Measurements from ENCODE around the gene HDHD5.

The HDHD5 gene

GRCh38 chr22:17120711-17121232 is 38.3 kb downstream of the HDHD5 start:
- DNase-seq (ENCODE audit: low read depth): peak; percentile 66
- no peak for TF ChIP-seq POLR2A (IDR thresholded peaks at IDR 0.05; ENCODE audit: extremely low read depth, insufficient read length)
- TF ChIP-seq, protein P1, sequence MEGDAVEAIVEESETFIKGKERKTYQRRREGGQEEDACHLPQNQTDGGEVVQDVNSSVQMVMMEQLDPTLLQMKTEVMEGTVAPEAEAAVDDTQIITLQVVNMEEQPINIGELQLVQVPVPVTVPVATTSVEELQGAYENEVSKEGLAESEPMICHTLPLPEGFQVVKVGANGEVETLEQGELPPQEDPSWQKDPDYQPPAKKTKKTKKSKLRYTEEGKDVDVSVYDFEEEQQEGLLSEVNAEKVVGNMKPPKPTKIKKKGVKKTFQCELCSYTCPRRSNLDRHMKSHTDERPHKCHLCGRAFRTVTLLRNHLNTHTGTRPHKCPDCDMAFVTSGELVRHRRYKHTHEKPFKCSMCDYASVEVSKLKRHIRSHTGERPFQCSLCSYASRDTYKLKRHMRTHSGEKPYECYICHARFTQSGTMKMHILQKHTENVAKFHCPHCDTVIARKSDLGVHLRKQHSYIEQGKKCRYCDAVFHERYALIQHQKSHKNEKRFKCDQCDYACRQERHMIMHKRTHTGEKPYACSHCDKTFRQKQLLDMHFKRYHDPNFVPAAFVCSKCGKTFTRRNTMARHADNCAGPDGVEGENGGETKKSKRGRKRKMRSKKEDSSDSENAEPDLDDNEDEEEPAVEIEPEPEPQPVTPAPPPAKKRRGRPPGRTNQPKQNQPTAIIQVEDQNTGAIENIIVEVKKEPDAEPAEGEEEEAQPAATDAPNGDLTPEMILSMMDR (IDR thresholded peaks at IDR 0.05; ENCODE audit: low read depth, low read length): no peak
- no peak for TF ChIP-seq MAX (IDR thresholded peaks at IDR 0.05; ENCODE audit: low read depth, low read length)
- TF ChIP-seq MYC (IDR thresholded peaks at IDR 0.05; ENCODE audit: low read depth, low read length): no peak
- no peak overlapping the region for H3K4me3 ChIP-seq (ENCODE audit: low read depth, low read length)

DNA sequence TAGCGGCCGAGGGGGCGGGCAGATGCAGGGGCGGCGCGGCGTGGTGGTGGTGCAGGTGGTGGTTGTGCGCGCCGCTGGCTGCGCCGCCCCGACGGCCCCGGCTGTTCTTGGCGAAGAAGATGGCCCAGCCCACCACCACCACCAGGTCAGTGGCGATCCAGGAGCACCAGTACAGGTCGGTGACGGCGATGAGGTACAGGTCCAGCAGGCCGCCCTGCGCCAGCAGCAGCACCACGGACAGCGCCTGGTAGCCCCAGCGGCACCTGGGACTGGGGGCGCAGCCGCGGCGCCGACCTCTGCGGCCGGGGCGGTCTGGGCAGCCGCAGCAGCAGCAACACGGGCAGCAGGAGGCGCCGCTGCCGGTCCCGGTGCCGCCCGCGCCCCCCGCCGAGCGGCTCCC is 38.8 kb downstream of the HDHD5 start:
- H3K4me3 ChIP-seq (ENCODE audit: low read depth, low read length): no peak overlapping the region
- TF ChIP-seq, protein P1 (IDR thresholded peaks at IDR 0.05; ENCODE audit: low read depth, low read length): no peak
- TF ChIP-seq MYC (IDR thresholded peaks at IDR 0.05; ENCODE audit: low read depth, low read length): no peak
- TF ChIP-seq POLR2A (IDR thresholded peaks at IDR 0.05; ENCODE audit: extremely low read depth, insufficient read length): no peak
- TF ChIP-seq MAX (IDR thresholded peaks at IDR 0.05; ENCODE audit: low read depth, low read length): no peak
- peak; percentile 70 for DNase-seq (ENCODE audit: low read depth)

GRCh38 chr22:17119481-17120202 is 39.4 kb downstream of the HDHD5 start:
- TF ChIP-seq, protein P1 (IDR thresholded peaks at IDR 0.05; ENCODE audit: low read depth, low read length): peak; percentile 46
- no peak for TF ChIP-seq POLR2A (IDR thresholded peaks at IDR 0.05; ENCODE audit: extremely low read depth, insufficient read length)
- peak; percentile 57 for DNase-seq (ENCODE audit: low read depth)

GRCh38 chr22:17118342-17118741 is 40.7 kb downstream of the HDHD5 start:
- TF ChIP-seq MAX (IDR thresholded peaks at IDR 0.05; ENCODE audit: low read depth, low read length): no peak
- no peak for TF ChIP-seq POLR2A (IDR thresholded peaks at IDR 0.05; ENCODE audit: extremely low read depth, insufficient read length)
- TF ChIP-seq, protein P1 (IDR thresholded peaks at IDR 0.05; ENCODE audit: low read depth, low read length): no peak
- no peak for TF ChIP-seq MYC (IDR thresholded peaks at IDR 0.05; ENCODE audit: low read depth, low read length)
- peak overlapping the region; percentile 28 for H3K4me3 ChIP-seq (ENCODE audit: low read depth, low read length)
- peak; percentile 6 for DNase-seq (ENCODE audit: low read depth)

More at GRCh38 chr22:17119481-17120202, 39.4 kb downstream of the HDHD5 start:
- H3K4me3 ChIP-seq (ENCODE audit: low read depth, low read length): no peak overlapping the region

GRCh38 chr22:17117890-17118289 is 41.2 kb downstream of the HDHD5 start:
- TF ChIP-seq MYC (IDR thresholded peaks at IDR 0.05; ENCODE audit: low read depth, low read length): no peak
- TF ChIP-seq POLR2A (IDR thresholded peaks at IDR 0.05; ENCODE audit: extremely low read depth, insufficient read length): no peak
- no peak for TF ChIP-seq MAX (IDR thresholded peaks at IDR 0.05; ENCODE audit: low read depth, low read length)
- TF ChIP-seq, protein P1 (IDR thresholded peaks at IDR 0.05; ENCODE audit: low read depth, low read length): no peak
- DNase-seq (ENCODE audit: low read depth): peak; percentile 69
- H3K4me3 ChIP-seq (ENCODE audit: low read depth, low read length): peak overlapping the region; percentile 28
